K562 (cell line): ENCODE data around the gene TPR. TPM values are rescaled to one million over a fixed set of nuclear protein-coding genes. Genes with fewer than 3 reads are reported as not detected.
A peak's percentile ranks its signal among the peaks of the same experiment; 100 is the strongest.

Experiments
- ATAC-seq: fragments of 200-7000 bp; cut with Tn5 transposase; 3 replicates; pipeline ENCODE4 v1.9.1; 2020; ENCODE audit warnings: moderate library complexity
- BruUV-seq: library from RNA; stranded (reverse); fragments of 400-500 nt; replicated peaks from 2 replicates; lab custom pipeline; 2021; lab: Mats Ljungman, UMichigan
- CTCF ChIA-PET: fragments of 300-600 bp; formaldehyde crosslinking; extraction: SDS; loops from one replicate; lab custom pipeline; 2021; ENCODE audit warnings: low intra/inter-chr PET ratio; lab: Yijun Ruan, JAX
- POLR2A ChIA-PET: fragments of 300-600, 350-650 bp; sonication (Branson Sonifier 250); formaldehyde crosslinking; extraction: SDS; loops from one replicate; lab custom pipeline; 2021; ENCODE audit warnings: antibody characterized with exemption, inconsistent platforms; lab: Yijun Ruan, JAX
- DNase-seq, 4 experiments: peaks; one replicate each; pipeline versions ENCODE4 v3.0.0 to v3.0.0-alpha.2; 2011 to 2018; ENCODE audit warnings: low spot score in 3 of 4, mixed read lengths in 3 of 4; ENCODE audit errors: extremely low read depth in 1 of 4
- FAIRE-seq: peaks from 2 replicates; lab custom pipeline; 2011; peaks lifted over from hg19 to GRCh38; lab: Jason Lieb, UNC
- H2AFZ ChIP-seq: 2 replicates; pipeline ENCODE4 v1.6.0; 2011; ENCODE audit warnings: low read depth, low read length, control low read depth, inconsistent platforms
- H3K27ac ChIP-seq: fragments of 200-600 bp; 3 replicates; pipeline ENCODE4 v1.8.0; 2011; ENCODE audit warnings: low read depth, mild to moderate bottlenecking, control low read depth, inconsistent platforms, low read length, moderate library complexity, mixed read lengths; ENCODE audit errors: extremely low read depth
- H3K27me3 ChIP-seq, 2 experiments: fragments of 300-600 bp in 1 of 2; 2 replicates in 1 of 2; 3 replicates in 1 of 2; pipeline versions ENCODE4 v1.6.0 to v1.8.0; 2011; ENCODE audit warnings: inconsistent platforms in 2 of 2, low read length in 2 of 2, mild to moderate bottlenecking in 1 of 2, mixed read lengths in 1 of 2, moderate library complexity in 1 of 2; ENCODE audit not compliant: control insufficient read depth in 2 of 2, insufficient read depth in 2 of 2
- H3K36me3 ChIP-seq: fragments of 300-600 bp; 3 replicates; pipeline ENCODE4 v1.8.0; 2011; ENCODE audit warnings: mild to moderate bottlenecking, low read length, inconsistent platforms; ENCODE audit not compliant: control insufficient read depth, insufficient read depth
- H3K4me1 ChIP-seq, 2 experiments: fragments of 200-600 bp in 1 of 2; replicated peaks in 1 of 2; 2 replicates in 1 of 2; 3 replicates in 1 of 2; pipeline versions ENCODE4 v1.5.1 to v1.8.0; 2011; ENCODE audit warnings: inconsistent platforms in 2 of 2, low read length in 2 of 2, mild to moderate bottlenecking in 1 of 2, mixed read lengths in 1 of 2, moderate library complexity in 1 of 2; ENCODE audit not compliant: control insufficient read depth in 2 of 2, insufficient read depth in 2 of 2
- H3K4me2 ChIP-seq: 2 replicates; pipeline ENCODE4 v1.6.1; 2011; ENCODE audit warnings: low read length, control low read depth, inconsistent platforms, mixed read lengths; ENCODE audit not compliant: insufficient read depth
- H3K4me3 ChIP-seq: fragments of 200-600 bp; sonication (generic), shearing (Covaris generic); 2 replicates; pipeline ENCODE4 v1.5.1; 2016; ENCODE audit warnings: control low read depth, inconsistent platforms
- H3K79me2 ChIP-seq: fragments of 200-600 bp; 3 replicates; pipeline ENCODE4 v1.8.0; 2011; ENCODE audit warnings: low read length, inconsistent platforms; ENCODE audit not compliant: control insufficient read depth, insufficient read depth
- H3K9ac ChIP-seq, 2 experiments: 2 replicates each; pipeline versions ENCODE4 v1.6.0 to v1.6.1; 2011; ENCODE audit warnings: low read depth in 2 of 2, low read length in 2 of 2, control low read depth in 1 of 2, inconsistent platforms in 1 of 2, mild to moderate bottlenecking in 1 of 2, mixed read lengths in 1 of 2; ENCODE audit not compliant: insufficient read depth in 1 of 2
- H3K9me1 ChIP-seq: one replicate; pipeline ENCODE4 v1.6.0; 2011; ENCODE audit warnings: inconsistent platforms, mild to moderate bottlenecking, low read length, moderate library complexity; ENCODE audit not compliant: control insufficient read depth, insufficient read depth
- H3K9me3 ChIP-seq: replicated peaks from 2 replicates; pipeline ENCODE4 v1.5.1; 2011; ENCODE audit warnings: low read depth, low read length, inconsistent platforms; ENCODE audit not compliant: control insufficient read depth, insufficient read depth
- H4K20me1 ChIP-seq: replicated peaks from 2 replicates; pipeline ENCODE4 v1.6.1; 2011; ENCODE audit warnings: low read length, inconsistent platforms, mixed read lengths; ENCODE audit not compliant: control insufficient read depth, insufficient read depth
- BRD9 ChIP-seq: fragments of 450-650 bp; IDR thresholded peaks from 2 replicates; pipeline ENCODE4 v1.6.1; 2018; ENCODE audit warnings: low read depth; ENCODE audit not compliant: partially characterized antibody
- C11orf30 ChIP-seq: fragments of 450-650 bp; IDR thresholded peaks from 2 replicates; pipeline ENCODE4 v1.6.1; 2016; ENCODE audit warnings: low read depth, mild to moderate bottlenecking
- FOXP1 ChIP-seq: sonication (generic); formaldehyde crosslinking; IDR thresholded peaks from 2 replicates; pipeline ENCODE4 v1.8.0; 2022; ENCODE audit warnings: mild to moderate bottlenecking, missing genetic modification reagents
- MAFG ChIP-seq: fragments of 450-650 bp; conservative IDR thresholded peaks from 2 replicates; pipeline ENCODE4 v1.6.1; 2016; ENCODE audit warnings: missing genetic modification characterization, missing compliant biosample characterization
- MEIS2 ChIP-seq: fragments of 450-650 bp; IDR thresholded peaks from 2 replicates; pipeline ENCODE4 v1.6.1; 2014; ENCODE audit warnings: mild to moderate bottlenecking; ENCODE audit not compliant: partially characterized antibody
- NCOA4 ChIP-seq: fragments of 450-650 bp; IDR thresholded peaks from 2 replicates; pipeline ENCODE4 v1.6.1; 2018; ENCODE audit warnings: mild to moderate bottlenecking; ENCODE audit not compliant: partially characterized antibody
- PHF21A ChIP-seq: fragments of 450-650 bp; IDR thresholded peaks from 2 replicates; pipeline ENCODE4 v1.6.1; 2017; ENCODE audit warnings: low read depth, borderline replicate concordance
- RCOR1 ChIP-seq, 2 experiments: IDR thresholded peaks; 2 replicates each; pipeline ENCODE4 v1.6.1; 2012; ENCODE audit warnings: low read depth in 2 of 2, low read length in 2 of 2, borderline replicate concordance in 1 of 2, improper control_type of control experiment in 1 of 2
- SUPT5H ChIP-seq: fragments of 450-650 bp; IDR thresholded peaks from 2 replicates; pipeline ENCODE4 v1.6.1; 2016
- ZC3H4 ChIP-seq: sonication (generic); formaldehyde crosslinking; IDR thresholded peaks from 2 replicates; pipeline ENCODE4 v1.9.0; 2021; ENCODE audit warnings: missing genetic modification reagents, borderline replicate concordance
- ZNF311 ChIP-seq: fragments of 250-450 bp; sonication (Bioruptor Pico); IDR thresholded peaks from 2 replicates; pipeline ENCODE4 v1.4.0; 2020; ENCODE audit warnings: mild to moderate bottlenecking, moderate library complexity
- ZNF76 ChIP-seq: fragments of 250-450 bp; sonication (Bioruptor Pico); IDR thresholded peaks from 2 replicates; pipeline ENCODE4 v1.4.0; 2020; ENCODE audit warnings: mild to moderate bottlenecking, moderate library complexity, borderline replicate concordance
- ZSCAN32 ChIP-seq: fragments of 450-650 bp; formaldehyde crosslinking; IDR thresholded peaks from 2 replicates; pipeline ENCODE4 v1.4.0; 2020; ENCODE audit warnings: mild to moderate bottlenecking, moderate library complexity
- WGBS: fragments of 100-300 bp; shearing (Covaris generic); methylation state at CpG from one replicate; pipeline ENCODE4 v1.1.6; 2016; ENCODE audit warnings: low coverage, mixed read lengths; ENCODE audit not compliant: insufficient coverage; ENCODE audit errors: missing lambda C conversion rate; 5-methylcytosine and 5-hydroxymethylcytosine counted together
- in situ Hi-C: fragments of 300-500 bp; cut with MboI; formaldehyde crosslinking; loops from 4 replicates; pipeline ENCODE4 v1.15.0; 2018; ENCODE audit warnings: inconsistent platforms, mixed read lengths
- intact Hi-C: fragments of 100-400 bp; cut with micrococcal nuclease; formaldehyde crosslinking; loops from 2 replicates; pipeline ENCODE4 v1.14.2; 2022
- polyA plus RNA-seq, 8 experiments: library from polyadenylated mRNA; depleted of rRNA in 4 of 8; stranded (reverse) in 5 of 8; unstranded in 3 of 8; fragments of >200 nt; fragmentation: Nextera tagmentation in 2 of 8; fragmentation: Illumina TruSeq in 1 of 8; extraction: Ambion mirVana in 2 of 8; extraction: Trizol in 1 of 8; gene quantifications; 2 replicates each; pipeline versions ENCODE4 v1.2.1 to v1.2.3, GENCODE V29; 2011 to 2014; ENCODE audit warnings: inconsistent platforms in 1 of 8, missing spikeins in 1 of 8
- total RNA-seq, 7 experiments: library from RNA; depleted of rRNA in 6 of 7; stranded (reverse); fragments of >200 nt in 6 of 7; fragmentation: Illumina TruSeq in 2 of 7; extraction: Trizol in 2 of 7; gene quantifications; 2 replicates each; pipeline versions ENCODE4 v1.2.1 to v1.2.3, GENCODE V29; 2011 to 2021; ENCODE audit warnings: low replicate concordance in 1 of 7
- TF ChIP-seq, protein P1 (sequence below): fragments of 450-650 bp; IDR thresholded peaks from 2 replicates; pipeline ENCODE4 v1.6.1; 2016; ENCODE audit warnings: missing biosample characterization, missing genetic modification characterization
- TF ChIP-seq, protein P2 (sequence below): fragments of 450-650 bp; IDR thresholded peaks from 2 replicates; pipeline ENCODE4 v1.7.0; 2016; ENCODE audit warnings: borderline replicate concordance

Gene TPR
- total and polyA plus RNA-seq, 9 of the 15 experiments (the other 6 are each of a cell fraction or from before 2014, with no cell fraction given), result 48.5 to 167 (median 138) TPM

DNA sequence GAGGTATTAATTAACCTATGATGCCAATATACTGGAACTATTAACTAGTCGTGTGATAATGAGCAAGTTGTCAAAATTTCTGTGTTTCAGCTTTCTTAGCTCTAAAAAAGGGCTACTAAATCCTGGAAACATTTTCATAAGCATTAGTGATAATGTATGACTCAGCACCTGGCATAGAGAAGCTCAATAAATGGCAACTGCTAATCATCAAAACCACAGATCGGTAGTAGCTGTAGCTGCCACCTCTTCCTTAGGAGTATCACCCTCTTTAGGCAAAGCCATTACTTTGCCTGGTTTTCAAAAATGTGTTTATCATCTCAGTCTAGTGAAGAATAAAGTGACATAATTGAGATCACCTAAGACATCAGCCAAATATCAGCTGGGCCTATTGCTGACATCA, 75.5 kb downstream of the TPR start:
- H3K27me3 ChIP-seq, result peaks cover 11% of the 10 kb centered on the region in 2 experiments; a peak in 4 of 5 replicates
- TF ChIP-seq C11orf30, result peak; percentile 24; the same call in 1 of the 2 replicates
- peak; percentile 54 for TF ChIP-seq MAFG (tag)
- TF ChIP-seq RCOR1 (IDR thresholded peaks at IDR 0.05; ENCODE audit: borderline replicate concordance in 1 of 2, low read depth in 2 of 2, low read length in 2 of 2), result no peak
- H3K4me3 ChIP-seq, result no peak overlapping the region
- DNase-seq, result no peak
- H3K79me2 ChIP-seq, result no peaks in the 10 kb centered on the region
- no peak overlapping the region for H2AFZ ChIP-seq
- BruUV-seq, result no TSS peak
- ChIA-PET POLR2A (no interaction called here), CTCF (no interaction called here)
- intact Hi-C loops, result no loop called here
- no peaks in the 10 kb centered on the region for H3K9me1 ChIP-seq
- H3K36me3 ChIP-seq, result no peaks in the 10 kb centered on the region
- no peak for ATAC-seq
- H3K4me2 ChIP-seq, result no peak overlapping the region
- in situ Hi-C loops, result no loop called here
- no peaks in the 10 kb centered on the region for H3K9me3 ChIP-seq
- no peak for FAIRE-seq
- H3K4me1 ChIP-seq, result no peaks in the 10 kb centered on the region
- 0% methylated on average over 2 of the region's 2 CpGs for WGBS
- H3K27ac ChIP-seq, result no peak overlapping the region
- no peak overlapping the region for H3K9ac ChIP-seq
- H4K20me1 ChIP-seq, result no peaks in the 10 kb centered on the region

DNA sequence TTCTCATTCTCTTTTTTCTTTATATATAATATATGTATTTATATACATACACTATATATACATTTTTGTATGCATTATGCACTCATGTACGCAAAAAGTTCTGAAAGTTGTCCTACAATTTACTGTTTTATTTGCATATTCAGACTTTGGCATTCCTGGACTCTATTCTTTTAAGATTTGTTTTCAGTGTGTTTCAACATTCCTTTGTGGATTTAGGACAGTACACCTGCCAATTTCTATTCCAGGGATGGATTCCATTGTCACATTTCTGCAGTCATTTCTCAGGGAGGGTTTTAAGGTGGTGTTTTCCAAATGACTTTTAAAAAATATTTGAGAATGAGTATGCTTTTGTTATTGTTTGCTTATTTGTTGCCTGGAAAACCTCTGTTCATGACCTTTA, 76.2 kb downstream of the TPR start:
- 6% methylated on average over 1 of the region's 1 CpG for WGBS
- no peak for ATAC-seq
- intact Hi-C loops, result no loop called here
- TF ChIP-seq BRD9 (no peak), NCOA4 (no peak), ZSCAN32 (CRISPR knock-in tag) (no peak), ZNF76 (no peak), ZC3H4 (CRISPR knock-in tag) (no peak), ZNF311 (CRISPR knock-in tag) (no peak), FOXP1 (CRISPR knock-in tag) (no peak), SUPT5H (no peak), MEIS2 (no peak), PHF21A (no peak), MAFG (tag) (no peak)
- TF ChIP-seq, protein P1, sequence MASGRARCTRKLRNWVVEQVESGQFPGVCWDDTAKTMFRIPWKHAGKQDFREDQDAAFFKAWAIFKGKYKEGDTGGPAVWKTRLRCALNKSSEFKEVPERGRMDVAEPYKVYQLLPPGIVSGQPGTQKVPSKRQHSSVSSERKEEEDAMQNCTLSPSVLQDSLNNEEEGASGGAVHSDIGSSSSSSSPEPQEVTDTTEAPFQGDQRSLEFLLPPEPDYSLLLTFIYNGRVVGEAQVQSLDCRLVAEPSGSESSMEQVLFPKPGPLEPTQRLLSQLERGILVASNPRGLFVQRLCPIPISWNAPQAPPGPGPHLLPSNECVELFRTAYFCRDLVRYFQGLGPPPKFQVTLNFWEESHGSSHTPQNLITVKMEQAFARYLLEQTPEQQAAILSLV, result no peak
- TF ChIP-seq, protein P2, sequence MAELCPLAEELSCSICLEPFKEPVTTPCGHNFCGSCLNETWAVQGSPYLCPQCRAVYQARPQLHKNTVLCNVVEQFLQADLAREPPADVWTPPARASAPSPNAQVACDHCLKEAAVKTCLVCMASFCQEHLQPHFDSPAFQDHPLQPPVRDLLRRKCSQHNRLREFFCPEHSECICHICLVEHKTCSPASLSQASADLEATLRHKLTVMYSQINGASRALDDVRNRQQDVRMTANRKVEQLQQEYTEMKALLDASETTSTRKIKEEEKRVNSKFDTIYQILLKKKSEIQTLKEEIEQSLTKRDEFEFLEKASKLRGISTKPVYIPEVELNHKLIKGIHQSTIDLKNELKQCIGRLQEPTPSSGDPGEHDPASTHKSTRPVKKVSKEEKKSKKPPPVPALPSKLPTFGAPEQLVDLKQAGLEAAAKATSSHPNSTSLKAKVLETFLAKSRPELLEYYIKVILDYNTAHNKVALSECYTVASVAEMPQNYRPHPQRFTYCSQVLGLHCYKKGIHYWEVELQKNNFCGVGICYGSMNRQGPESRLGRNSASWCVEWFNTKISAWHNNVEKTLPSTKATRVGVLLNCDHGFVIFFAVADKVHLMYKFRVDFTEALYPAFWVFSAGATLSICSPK, result no peak

More for the DNA sequence above, 76.2 kb downstream of the TPR start:
- ChIA-PET CTCF (no interaction called here), POLR2A (no interaction called here)
- no peaks in the 10 kb centered on the region for H4K20me1 ChIP-seq
- in situ Hi-C loops, result no loop called here
- BruUV-seq, result no TSS peak
- no peak overlapping the region for H3K4me3 ChIP-seq
- H3K9me3 ChIP-seq, result no peaks in the 10 kb centered on the region
- FAIRE-seq (no peak), DNase-seq (no peak)
- no peaks in the 10 kb centered on the region; a peak in 1 of 5 replicates for H3K4me1 ChIP-seq
- no peaks in the 10 kb centered on the region for H3K9me1 ChIP-seq
- H3K36me3 ChIP-seq, result no peaks in the 10 kb centered on the region
- no peak overlapping the region for H3K27ac ChIP-seq
- peaks cover 11% of the 10 kb centered on the region in 2 experiments; a peak in 4 of 5 replicates for H3K27me3 ChIP-seq
- H3K9ac ChIP-seq, result no peak overlapping the region
- H3K79me2 ChIP-seq, result no peaks in the 10 kb centered on the region
- no peak overlapping the region for H3K4me2 ChIP-seq
- H2AFZ ChIP-seq, result no peak overlapping the region
